HepG2 (cell line): ENCODE data around the gene TNFSF8. TPM values are rescaled to one million over a fixed set of nuclear protein-coding genes. Genes with fewer than 3 reads are reported as not detected.

Experiments
- CREB1 ChIP-seq, 2 experiments: fragments of 450-650 bp in 1 of 2; IDR thresholded peaks; 2 replicates each; pipeline ENCODE4 v1.6.1; 2016 to 2017; ENCODE audit warnings: control low read depth in 1 of 2, mild to moderate bottlenecking in 1 of 2, missing compliant biosample characterization in 1 of 2, missing genetic modification characterization in 1 of 2
- ELF3 ChIP-seq: IDR thresholded peaks from 2 replicates; pipeline ENCODE4 v1.6.1; 2016; ENCODE audit warnings: missing genetic modification reagents, missing compliant biosample characterization
- FOXM1 ChIP-seq: sonication (generic); formaldehyde crosslinking; IDR thresholded peaks from 2 replicates; pipeline ENCODE4 v1.5.0; 2020; ENCODE audit warnings: missing genetic modification reagents
- FOXO4 ChIP-seq: sonication (generic); formaldehyde crosslinking; conservative IDR thresholded peaks from 2 replicates; pipeline ENCODE4 v1.8.1; 2023; ENCODE audit warnings: missing genetic modification reagents
- HDAC2 ChIP-seq: sonication (generic); formaldehyde crosslinking; IDR thresholded peaks from 2 replicates; pipeline ENCODE4 v1.4.0; 2020; ENCODE audit warnings: missing genetic modification reagents
- HHEX ChIP-seq: IDR thresholded peaks from 2 replicates; pipeline ENCODE4 v1.6.1; 2016; ENCODE audit warnings: control low read depth
- JUN ChIP-seq: sonication (generic); formaldehyde crosslinking; IDR thresholded peaks from 2 replicates; pipeline ENCODE4 v1.4.0; 2020; ENCODE audit warnings: mild to moderate bottlenecking, missing genetic modification reagents
- KDM5B ChIP-seq: sonication (generic); formaldehyde crosslinking; IDR thresholded peaks from 2 replicates; pipeline ENCODE4 v1.4.0; 2020; ENCODE audit warnings: missing genetic modification reagents, mild to moderate bottlenecking, borderline replicate concordance
- MED1 ChIP-seq: sonication (generic); formaldehyde crosslinking; IDR thresholded peaks from 2 replicates; pipeline ENCODE4 v1.4.0; 2020; ENCODE audit warnings: missing genetic modification reagents
- NFYB ChIP-seq: sonication (generic); formaldehyde crosslinking; IDR thresholded peaks from 2 replicates; pipeline ENCODE4 v1.4.0; 2020; ENCODE audit warnings: missing genetic modification reagents
- PATZ1 ChIP-seq: sonication (generic); formaldehyde crosslinking; IDR thresholded peaks from 2 replicates; pipeline ENCODE4 v1.4.0; 2020; ENCODE audit warnings: missing genetic modification reagents
- PLRG1 ChIP-seq: fragments of 450-650 bp; conservative IDR thresholded peaks from 2 replicates; pipeline ENCODE4 v1.6.1; 2016
- PPARG ChIP-seq: conservative IDR thresholded peaks from 2 replicates; pipeline ENCODE4 v1.6.1; 2016; ENCODE audit warnings: missing biosample characterization, missing genetic modification reagents
- SP2 ChIP-seq: sonication (generic); formaldehyde crosslinking; IDR thresholded peaks from 2 replicates; pipeline ENCODE4 v1.5.1; 2020; ENCODE audit warnings: mild to moderate bottlenecking, missing genetic modification reagents
- SYNCRIP ChIP-seq: fragments of 200-400 bp; formaldehyde crosslinking; IDR thresholded peaks from 2 replicates; pipeline ENCODE4 v1.6.1; 2018; ENCODE audit warnings: mild to moderate bottlenecking, low read depth, low read length; ENCODE audit not compliant: insufficient read depth
- THAP11 ChIP-seq: IDR thresholded peaks from 2 replicates; pipeline ENCODE4 v1.6.1; 2016; ENCODE audit warnings: missing biosample characterization, missing genetic modification reagents
- TSC22D2 ChIP-seq: sonication (generic); formaldehyde crosslinking; IDR thresholded peaks from 2 replicates; pipeline ENCODE4 v1.5.1; 2020; ENCODE audit warnings: missing genetic modification reagents, mild to moderate bottlenecking, borderline replicate concordance
- ZBTB42 ChIP-seq: sonication (generic); formaldehyde crosslinking; IDR thresholded peaks from 2 replicates; pipeline ENCODE4 v1.5.0; 2020; ENCODE audit warnings: mild to moderate bottlenecking, missing genetic modification reagents
- ZFX ChIP-seq: sonication (generic); formaldehyde crosslinking; IDR thresholded peaks from 2 replicates; pipeline ENCODE4 v1.4.0; 2020; ENCODE audit warnings: mild to moderate bottlenecking, low read depth, missing genetic modification reagents, moderate library complexity
- ZNF12 ChIP-seq: sonication (generic); formaldehyde crosslinking; IDR thresholded peaks from 2 replicates; pipeline ENCODE4 v1.5.0; 2020; ENCODE audit warnings: missing genetic modification reagents
- ZNF260 ChIP-seq: sonication (generic); formaldehyde crosslinking; IDR thresholded peaks from 2 replicates; pipeline ENCODE4 v1.4.0; 2020; ENCODE audit warnings: missing genetic modification reagents, low read depth, mild to moderate bottlenecking, borderline replicate concordance
- ZNF556 ChIP-seq: sonication (generic); formaldehyde crosslinking; IDR thresholded peaks from 2 replicates; pipeline ENCODE4 v1.4.0; 2020; ENCODE audit warnings: mild to moderate bottlenecking, missing genetic modification reagents, borderline replicate concordance
- ZNF737 ChIP-seq: sonication (generic); formaldehyde crosslinking; IDR thresholded peaks from 2 replicates; pipeline ENCODE4 v1.5.0; 2020; ENCODE audit warnings: missing genetic modification reagents, mild to moderate bottlenecking, borderline replicate concordance
- ZSCAN29 ChIP-seq: sonication (generic); formaldehyde crosslinking; conservative IDR thresholded peaks from 2 replicates; pipeline ENCODE4 v1.4.0; 2020; ENCODE audit warnings: mild to moderate bottlenecking, missing genetic modification reagents
- polyA plus RNA-seq, 8 experiments: library from polyadenylated mRNA; depleted of rRNA in 3 of 8; stranded (reverse) in 7 of 8; unstranded in 1 of 8; fragments of >200 nt; fragmentation: Illumina TruSeq in 4 of 8; extraction: Trizol in 4 of 8; gene quantifications; 2 replicates each; pipeline versions ENCODE4 v1.2.1 to v1.2.3, GENCODE V29; 2011 to 2016; ENCODE audit warnings: low read depth in 4 of 8, missing spikeins in 1 of 8, mixed read lengths in 1 of 8; ENCODE audit not compliant: insufficient read depth in 1 of 8
- total RNA-seq, 5 experiments: library from RNA; depleted of rRNA; stranded (reverse); fragments of >200 nt; fragmentation: Illumina TruSeq; extraction: Trizol; gene quantifications; 2 replicates each; pipeline ENCODE4 v1.2.3, GENCODE V29; 2016; ENCODE audit warnings: low read depth in 1 of 5
- TF ChIP-seq, protein P1 (sequence below): sonication (generic); formaldehyde crosslinking; conservative IDR thresholded peaks from 2 replicates; pipeline ENCODE4 v1.4.0; 2020; ENCODE audit warnings: missing genetic modification reagents
- TF ChIP-seq, protein P2 (sequence below): sonication (generic); formaldehyde crosslinking; IDR thresholded peaks from 2 replicates; pipeline ENCODE4 v1.4.0; 2020; ENCODE audit warnings: mild to moderate bottlenecking, missing genetic modification reagents

Gene TNFSF8
- total and polyA plus RNA-seq, 2 of the 13 experiments (the other 11 are each of a cell fraction or from before 2014, with no cell fraction given): not detected

DNA sequence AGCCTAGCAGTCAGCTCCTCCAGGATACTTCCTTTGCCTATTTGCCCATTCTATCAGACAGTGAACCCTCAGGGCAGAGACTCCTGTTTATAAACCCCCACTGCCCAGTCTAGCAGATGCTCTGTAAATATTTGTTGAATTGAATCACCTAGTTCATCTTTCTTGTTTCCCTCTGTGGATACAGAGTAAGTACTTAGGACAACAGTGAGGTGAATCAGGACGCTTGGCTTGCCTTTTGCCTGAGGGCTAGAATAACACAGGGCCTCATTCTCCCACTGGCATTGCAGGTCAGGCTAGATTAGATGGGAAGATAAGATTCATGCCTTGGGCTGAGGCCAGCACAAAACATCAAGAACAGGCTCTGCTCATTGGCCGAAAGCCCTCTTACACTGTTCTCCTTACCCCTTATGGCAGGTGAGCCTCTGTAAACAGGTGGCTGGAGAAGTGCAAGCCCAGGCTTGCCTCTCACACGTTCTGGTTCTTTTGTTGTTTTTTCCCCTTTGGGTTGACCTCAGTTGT lies 22.2 kb downstream of the TNFSF8 start (continued):
- TF ChIP-seq, protein P1, sequence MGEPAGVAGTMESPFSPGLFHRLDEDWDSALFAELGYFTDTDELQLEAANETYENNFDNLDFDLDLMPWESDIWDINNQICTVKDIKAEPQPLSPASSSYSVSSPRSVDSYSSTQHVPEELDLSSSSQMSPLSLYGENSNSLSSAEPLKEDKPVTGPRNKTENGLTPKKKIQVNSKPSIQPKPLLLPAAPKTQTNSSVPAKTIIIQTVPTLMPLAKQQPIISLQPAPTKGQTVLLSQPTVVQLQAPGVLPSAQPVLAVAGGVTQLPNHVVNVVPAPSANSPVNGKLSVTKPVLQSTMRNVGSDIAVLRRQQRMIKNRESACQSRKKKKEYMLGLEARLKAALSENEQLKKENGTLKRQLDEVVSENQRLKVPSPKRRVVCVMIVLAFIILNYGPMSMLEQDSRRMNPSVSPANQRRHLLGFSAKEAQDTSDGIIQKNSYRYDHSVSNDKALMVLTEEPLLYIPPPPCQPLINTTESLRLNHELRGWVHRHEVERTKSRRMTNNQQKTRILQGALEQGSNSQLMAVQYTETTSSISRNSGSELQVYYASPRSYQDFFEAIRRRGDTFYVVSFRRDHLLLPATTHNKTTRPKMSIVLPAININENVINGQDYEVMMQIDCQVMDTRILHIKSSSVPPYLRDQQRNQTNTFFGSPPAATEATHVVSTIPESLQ (CRISPR knock-in tag): no peak
- TF ChIP-seq SP2: no peak
- TF ChIP-seq NFYB (CRISPR knock-in tag): peak; percentile 22; the same call in 1 of the 2 replicates
- TF ChIP-seq ELF3 (CRISPR knock-in tag): peak; percentile 70
- TF ChIP-seq TSC22D2: no peak
- TF ChIP-seq, protein P2, sequence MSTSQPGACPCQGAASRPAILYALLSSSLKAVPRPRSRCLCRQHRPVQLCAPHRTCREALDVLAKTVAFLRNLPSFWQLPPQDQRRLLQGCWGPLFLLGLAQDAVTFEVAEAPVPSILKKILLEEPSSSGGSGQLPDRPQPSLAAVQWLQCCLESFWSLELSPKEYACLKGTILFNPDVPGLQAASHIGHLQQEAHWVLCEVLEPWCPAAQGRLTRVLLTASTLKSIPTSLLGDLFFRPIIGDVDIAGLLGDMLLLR (CRISPR knock-in tag): no peak
- TF ChIP-seq HDAC2 (CRISPR knock-in tag): peak; percentile 83
- peak; percentile 32; the same call in 1 of the 2 replicates for TF ChIP-seq ZFX (CRISPR knock-in tag)
- TF ChIP-seq ZNF12 (CRISPR knock-in tag): no peak
- no peak for TF ChIP-seq FOXM1 (CRISPR knock-in tag)
- no peak for TF ChIP-seq ZSCAN29 (CRISPR knock-in tag)
- TF ChIP-seq HHEX (CRISPR knock-in tag): peak; percentile 93
- no peak for TF ChIP-seq FOXO4 (CRISPR knock-in tag)
- no peak for TF ChIP-seq JUN (CRISPR knock-in tag)
- TF ChIP-seq SYNCRIP: no peak
- no peak for TF ChIP-seq PLRG1
- TF ChIP-seq ZBTB42 (CRISPR knock-in tag): no peak
- 0 out of 2 replicates have a peak, but pooled peaks have one; percentile 19 for TF ChIP-seq PPARG (CRISPR knock-in tag)
- TF ChIP-seq CREB1 (IDR thresholded peaks at IDR 0.05): no peak
- peak; percentile 75 for TF ChIP-seq CREB1 (CRISPR knock-in tag; IDR thresholded peaks at IDR 0.05)
- TF ChIP-seq PATZ1 (CRISPR knock-in tag): peak; percentile 60; the same call in 1 of the 2 replicates
- no peak for TF ChIP-seq ZNF737 (CRISPR knock-in tag)
- TF ChIP-seq MED1: peak; percentile 49
- TF ChIP-seq ZNF556 (CRISPR knock-in tag): no peak
- no peak for TF ChIP-seq THAP11 (CRISPR knock-in tag)
- no peak for TF ChIP-seq KDM5B (CRISPR knock-in tag)
- TF ChIP-seq ZNF260: no peak
